H9 (cell line): ENCODE measurements around the gene VRK2. TPM values are rescaled to one million over a fixed set of nuclear protein-coding genes. Genes with fewer than 3 reads are reported as not detected.
"Not testable (repeated sequence)": the region's sequence is repeated elsewhere in the genome, so short reads cannot be mapped to it uniquely, and the experiment has no call there.

Experiments
- DNase-seq: peaks from one replicate; pipeline ENCODE4 v3.0.0-alpha.2; 2017
- H2AFZ ChIP-seq: one replicate; pipeline ENCODE4 v1.6.1; 2013; ENCODE audit warnings: mild to moderate bottlenecking, low read length, control low read depth, moderate library complexity
- H2AK5ac ChIP-seq: 2 replicates; pipeline ENCODE4 v1.6.1; 2013; ENCODE audit warnings: low read length, control low read depth, mixed read lengths; ENCODE audit not compliant: insufficient read length
- H2BK120ac ChIP-seq: one replicate; pipeline ENCODE4 v1.6.1; 2013; ENCODE audit warnings: low read depth, mild to moderate bottlenecking, low read length, control low read depth, inconsistent platforms; ENCODE audit not compliant: poor library complexity, severe bottlenecking
- H2BK12ac ChIP-seq: 2 replicates; pipeline ENCODE4 v1.6.1; 2013; ENCODE audit warnings: low read length, control low read depth, mixed read lengths, low read depth; ENCODE audit not compliant: insufficient read length
- H2BK15ac ChIP-seq: 2 replicates; pipeline ENCODE4 v1.6.1; 2013; ENCODE audit warnings: low read depth, low read length, control low read depth
- H2BK20ac ChIP-seq: one replicate; pipeline ENCODE4 v1.6.1; 2013; ENCODE audit warnings: low read depth, mild to moderate bottlenecking, low read length, control low read depth, inconsistent platforms; ENCODE audit not compliant: poor library complexity, severe bottlenecking
- H2BK5ac ChIP-seq: 2 replicates; pipeline ENCODE4 v1.6.1; 2013; ENCODE audit warnings: low read length, control low read depth, mixed read lengths; ENCODE audit not compliant: insufficient read length
- H3K14ac ChIP-seq: 2 replicates; pipeline ENCODE4 v1.6.1; 2013; ENCODE audit warnings: low read length, control low read depth; ENCODE audit not compliant: insufficient read depth
- H3K18ac ChIP-seq: 2 replicates; pipeline ENCODE4 v1.6.1; 2013; ENCODE audit warnings: low read depth, mild to moderate bottlenecking, mixed read lengths, low read length, control low read depth; ENCODE audit not compliant: insufficient read length
- H3K23ac ChIP-seq: 2 replicates; pipeline ENCODE4 v1.6.1; 2013; ENCODE audit warnings: low read length, control low read depth, mixed read lengths, low read depth; ENCODE audit not compliant: insufficient read length
- H3K23me2 ChIP-seq: 2 replicates; pipeline ENCODE4 v1.6.1; 2013; ENCODE audit warnings: low read depth, mild to moderate bottlenecking, mixed read lengths, low read length, control low read depth; ENCODE audit not compliant: insufficient read length, poor library complexity, severe bottlenecking
- H3K27ac ChIP-seq: 2 replicates; pipeline ENCODE4 v1.5.1; 2013; ENCODE audit warnings: low read length, control low read depth, mixed read lengths, low read depth; ENCODE audit not compliant: insufficient read length
- H3K27me3 ChIP-seq: 2 replicates; pipeline ENCODE4 v1.6.1; 2013; ENCODE audit warnings: low read length, control low read depth, inconsistent platforms; ENCODE audit not compliant: insufficient read depth
- H3K4ac ChIP-seq: 2 replicates; pipeline ENCODE4 v1.6.1; 2013; ENCODE audit warnings: low read depth, mild to moderate bottlenecking, control low read depth, inconsistent platforms, low read length, moderate library complexity
- H3K4me1 ChIP-seq: 2 replicates; pipeline ENCODE4 v1.6.1; 2013; ENCODE audit warnings: low read length, control low read depth, inconsistent platforms; ENCODE audit not compliant: insufficient read depth
- H3K4me2 ChIP-seq: 2 replicates; pipeline ENCODE4 v1.6.1; 2013; ENCODE audit warnings: low read length, control low read depth, mixed read lengths; ENCODE audit not compliant: insufficient read length, insufficient read depth
- H3K56ac ChIP-seq: 2 replicates; pipeline ENCODE4 v1.6.1; 2013; ENCODE audit warnings: low read depth, mild to moderate bottlenecking, mixed read lengths, low read length, control low read depth; ENCODE audit not compliant: insufficient read length
- H3K79me1 ChIP-seq: 2 replicates; pipeline ENCODE4 v1.6.1; 2013; ENCODE audit warnings: low read depth, mild to moderate bottlenecking, moderate library complexity, low read length, control low read depth, inconsistent platforms; ENCODE audit not compliant: insufficient read depth, poor library complexity, severe bottlenecking
- H3K79me2 ChIP-seq: 2 replicates; pipeline ENCODE4 v1.6.1; 2013; ENCODE audit warnings: low read length, control low read depth, inconsistent platforms; ENCODE audit not compliant: insufficient read depth
- H3K9ac ChIP-seq: 2 replicates; pipeline ENCODE4 v1.6.1; 2013; ENCODE audit warnings: low read length, control low read depth, mixed read lengths; ENCODE audit not compliant: insufficient read length; ENCODE audit errors: extremely low read depth
- H3K9me3 ChIP-seq: one replicate; pipeline ENCODE4 v1.6.1; 2013; ENCODE audit warnings: low read depth, low read length, inconsistent platforms; ENCODE audit not compliant: control insufficient read depth
- H3T11ph ChIP-seq: one replicate; pipeline ENCODE4 v1.6.1; 2013; ENCODE audit warnings: mild to moderate bottlenecking, low read length, control low read depth, inconsistent platforms
- H4K20me1 ChIP-seq: one replicate; pipeline ENCODE4 v1.6.1; 2013; ENCODE audit not compliant: control insufficient read depth, insufficient read length, insufficient read depth
- H4K5ac ChIP-seq: 2 replicates; pipeline ENCODE4 v1.6.1; 2013; ENCODE audit warnings: low read depth, mild to moderate bottlenecking, mixed read lengths, low read length, control low read depth; ENCODE audit not compliant: insufficient read length
- H4K8ac ChIP-seq: replicated peaks from 2 replicates; pipeline ENCODE4 v1.6.1; 2013; ENCODE audit warnings: low read length, control low read depth, mixed read lengths, low read depth; ENCODE audit not compliant: insufficient read length
- H4K91ac ChIP-seq: 2 replicates; pipeline ENCODE4 v1.6.1; 2013; ENCODE audit warnings: low read depth, mild to moderate bottlenecking, moderate library complexity, mixed read lengths, low read length, control low read depth; ENCODE audit not compliant: insufficient read length
- H3K27ac Mint-ChIP-seq, 3 experiments: 2 replicates in 2 of 3; 3 replicates in 1 of 3; pipeline ENCODE4 v1.8.0; 2020 to 2021; ENCODE audit warnings: mixed read lengths in 3 of 3, mild to moderate bottlenecking in 1 of 3, moderate library complexity in 1 of 3
- H3K27me3 Mint-ChIP-seq: 2 replicates; pipeline ENCODE4 v1.8.0; 2021; ENCODE audit warnings: low read depth, mild to moderate bottlenecking, moderate library complexity, mixed read lengths
- H3K36me3 Mint-ChIP-seq, 3 experiments: 2 replicates in 2 of 3; 3 replicates in 1 of 3; pipeline ENCODE4 v1.8.0; 2020 to 2021; ENCODE audit warnings: low read depth in 3 of 3, mixed read lengths in 3 of 3; ENCODE audit not compliant: insufficient read depth in 1 of 3
- H3K4me1 Mint-ChIP-seq, 2 experiments: 2 replicates each; pipeline ENCODE4 v1.8.0; 2020; ENCODE audit warnings: mixed read lengths in 2 of 2
- H3K4me3 Mint-ChIP-seq, 2 experiments: 2 replicates in 1 of 2; 3 replicates in 1 of 2; pipeline ENCODE4 v1.8.0; 2020 to 2021; ENCODE audit warnings: mild to moderate bottlenecking in 2 of 2, mixed read lengths in 2 of 2, moderate library complexity in 1 of 2
- H3K9me3 Mint-ChIP-seq, 2 experiments: 2 replicates in 1 of 2; 3 replicates in 1 of 2; pipeline ENCODE4 v1.8.0; 2020; ENCODE audit warnings: mild to moderate bottlenecking in 2 of 2, mixed read lengths in 2 of 2, moderate library complexity in 1 of 2
- CTCF ChIP-seq: fragments of 200-600 bp; sonication (generic); conservative IDR thresholded peaks from 3 replicates; pipeline ENCODE4 v1.8.0; 2021; ENCODE audit warnings: antibody characterized with exemption, mild to moderate bottlenecking
- WGBS: extraction: QIAGEN DNeasy Blood & Tissue Kit; methylation state at CpG from one replicate; pipeline ENCODE4 v1.1.7; 2013; ENCODE audit warnings: missing lambda C conversion rate, low lambda C conversion rate, mixed read lengths; ENCODE audit not compliant: insufficient read length; ENCODE audit errors: extremely low coverage; 5-methylcytosine and 5-hydroxymethylcytosine counted together
- total RNA-seq: library from RNA; stranded (reverse); gene quantifications from 2 replicates; pipeline ENCODE4 v1.2.1, GENCODE V29; 2021

Gene VRK2
- total RNA-seq, 1 experiment from 2014 or later: 23.8 TPM

GRCh38 chr2:58089081-58089480 is 42.5 kb downstream of the VRK2 start:
- H3K4me1 Mint-ChIP-seq: no peaks in the 10 kb centered on the region
- WGBS: no CpG with 5 or more reads among the region's 2 CpGs
- Histone ChIP-seq H4K5ac (no peak overlapping the region), H3K4ac (no peak overlapping the region), H3T11ph (no peak overlapping the region), H3K18ac (no peak overlapping the region), H3K9me3 (no peaks in the 10 kb centered on the region), H3K23ac (no peak overlapping the region), H2AK5ac (no peak overlapping the region), H3K79me1 (no peaks in the 10 kb centered on the region), H4K91ac (no peak overlapping the region), H4K20me1 (no peaks in the 10 kb centered on the region), H2BK120ac (no peak overlapping the region), H2BK15ac (no peak overlapping the region), H3K4me2 (no peak overlapping the region), H2BK5ac (no peak overlapping the region), H3K23me2 (no peaks in the 10 kb centered on the region), H3K79me2 (no peaks in the 10 kb centered on the region), H3K56ac (no peak overlapping the region), H3K4me1 (no peaks in the 10 kb centered on the region), H3K9ac (no peak overlapping the region), H3K14ac (no peak overlapping the region), H4K8ac (no peak overlapping the region), H2BK12ac (no peak overlapping the region), H3K27me3 (no peaks in the 10 kb centered on the region), H3K27ac (no peak overlapping the region), H2AFZ (no peak overlapping the region), H2BK20ac (no peak overlapping the region)
- H3K27ac Mint-ChIP-seq: no peak overlapping the region
- H3K4me3 Mint-ChIP-seq: no peak overlapping the region
- DNase-seq: no peak
- H3K9me3 Mint-ChIP-seq: peaks cover 4% of the 10 kb centered on the region in 2 experiments; a peak in 3 of 5 replicates
- TF ChIP-seq CTCF: no peak
- H3K36me3 Mint-ChIP-seq: peaks cover 11 to 30% (median 29%) of the 10 kb centered on the region in 3 experiments
- no peaks in the 10 kb centered on the region for H3K27me3 Mint-ChIP-seq

- not testable (repeated sequence) for H3K18ac ChIP-seq, H3K27ac ChIP-seq, H2BK15ac ChIP-seq, H3K4ac ChIP-seq, H4K91ac ChIP-seq, H3K56ac ChIP-seq, H2BK5ac ChIP-seq, H3K4me1 Mint-ChIP-seq, H3K79me2 ChIP-seq, H3K9ac ChIP-seq, H2BK20ac ChIP-seq, H3K27me3 ChIP-seq, H2AK5ac ChIP-seq, H3T11ph ChIP-seq, H3K14ac ChIP-seq, H3K23ac ChIP-seq, H3K27ac Mint-ChIP-seq, H2AFZ ChIP-seq, H3K23me2 ChIP-seq, H3K9me3 ChIP-seq, H4K8ac ChIP-seq, H3K27me3 Mint-ChIP-seq, H3K4me3 Mint-ChIP-seq, H3K4me2 ChIP-seq, H3K4me1 ChIP-seq, H4K5ac ChIP-seq, H2BK12ac ChIP-seq, H3K79me1 ChIP-seq, DNase-seq, H4K20me1 ChIP-seq, H2BK120ac ChIP-seq
- Mint-ChIP-seq H3K9me3 (peaks cover 22 to 25% of the 10 kb centered on the region in 2 experiments; a peak in 4 of 5 replicates), H3K36me3 (peaks cover 23 to 50% (median 46%) of the 10 kb centered on the region in 3 experiments)
- no CpG with 5 or more reads among the region's 4 CpGs for WGBS
Measured at GRCh38 chr2:58092772-58093171, 46.2 kb downstream of the VRK2 start.
